Stomach (tissue), 9 donors: ENCODE results near the gene WDR72. TPM values are rescaled to one million over a fixed set of nuclear protein-coding genes. Genes with fewer than 3 reads are reported as not detected.

Source experiments
- DNase-seq, 2 donors: peaks; one replicate each; pipeline versions ENCODE4 v3.0.0 to v3.0.0-alpha.2; 2013 to 2019
- H3K27ac ChIP-seq, 5 donors: fragments of 200-600 bp in 4 of 5; sonication (generic) in 4 of 5; one replicate each; pipeline ENCODE4 v1.5.1; 2013 to 2019; ENCODE audit warnings: mild to moderate bottlenecking in 1 of 5, moderate library complexity in 1 of 5
- H3K27me3 ChIP-seq, 3 donors: fragments of 200-600 bp; sonication (generic); one replicate each; pipeline ENCODE4 v1.5.1; 2017 to 2019; ENCODE audit warnings: mixed run types in 1 of 3
- H3K36me3 ChIP-seq, 4 donors: fragments of 200-600 bp; sonication (generic); 1 replicate in 3 of 4; 2 replicates in 1 of 4; pipeline ENCODE4 v1.5.1; 2016 to 2019
- H3K4me1 ChIP-seq, 4 donors: fragments of 200-600 bp; sonication (generic); one replicate each; pipeline ENCODE4 v1.5.1; 2016 to 2019
- H3K4me3 ChIP-seq, 4 donors: fragments of 200-600 bp; sonication (generic) in 3 of 4; one replicate each; pipeline ENCODE4 v1.5.1; 2016 to 2019; ENCODE audit warnings: mild to moderate bottlenecking in 1 of 4
- H3K9me3 ChIP-seq, 4 donors: fragments of 200-600 bp; sonication (generic); one replicate each; pipeline ENCODE4 v1.5.1; 2016 to 2019
- EP300 ChIP-seq: sonication (generic); formaldehyde crosslinking; IDR thresholded peaks from one replicate; pipeline ENCODE4 v1.6.1; 2017; ENCODE audit warnings: antibody characterized with exemption
- POLR2A ChIP-seq, 4 donors: fragments of 450-650 bp; IDR thresholded peaks; one replicate each; pipeline ENCODE4 v1.6.1; 2016; ENCODE audit warnings: antibody characterized with exemption in 4 of 4, control low read depth in 2 of 4, mild to moderate bottlenecking in 1 of 4, moderate library complexity in 1 of 4
- POLR2AphosphoS5 ChIP-seq, 3 donors: sonication (generic); formaldehyde crosslinking; IDR thresholded peaks; one replicate each; pipeline ENCODE4 v1.6.1; 2016; ENCODE audit warnings: antibody characterized with exemption in 3 of 3
- WGBS, 5 donors: extraction: QIAGEN DNeasy Blood & Tissue Kit in 3 of 5; methylation state at CpG; one replicate each; pipeline versions ENCODE4 v1.1.5 to v1.1.7; 2013 to 2018; 5-methylcytosine and 5-hydroxymethylcytosine counted together
- intact Hi-C: fragments of 100-400 bp; cut with DNase I; formaldehyde crosslinking; loops from one replicate; pipeline ENCODE4 v1.15.1; 2023; ENCODE audit warnings: low total_unique reads
- polyA plus RNA-seq, 3 donors: library from polyadenylated mRNA; stranded (reverse); fragments of 200-250 nt; gene quantifications; one replicate each; pipeline ENCODE4 v1.2.3, GENCODE V29; 2013
- total RNA-seq, 5 donors: library from RNA; depleted of rRNA; stranded (reverse); fragments of >200 nt; gene quantifications; one replicate each; pipeline versions ENCODE4 v1.1.0 to v1.2.3, GENCODE V29; 2014 to 2016
- TF ChIP-seq, protein P1 (sequence below), 7 experiments: fragments of 450-650 bp in 4 of 7; fragments of 200-600 bp in 3 of 7; sonication (generic) in 3 of 7; IDR thresholded peaks; one replicate each; pipeline ENCODE4 v1.5.1; 2016 to 2019; ENCODE audit warnings: antibody characterized with exemption in 7 of 7, control low read depth in 2 of 7, mild to moderate bottlenecking in 1 of 7
- donor health status: healthy with polysubstance abuse.
- donor health status: Bipolar disorder and iron deficiency.
- donor health status: healthy.

Gene WDR72
- total and polyA plus RNA-seq, 8 donors: under 0.01 to 0.61 (median 0.41) TPM; not detected in 2

DNA sequence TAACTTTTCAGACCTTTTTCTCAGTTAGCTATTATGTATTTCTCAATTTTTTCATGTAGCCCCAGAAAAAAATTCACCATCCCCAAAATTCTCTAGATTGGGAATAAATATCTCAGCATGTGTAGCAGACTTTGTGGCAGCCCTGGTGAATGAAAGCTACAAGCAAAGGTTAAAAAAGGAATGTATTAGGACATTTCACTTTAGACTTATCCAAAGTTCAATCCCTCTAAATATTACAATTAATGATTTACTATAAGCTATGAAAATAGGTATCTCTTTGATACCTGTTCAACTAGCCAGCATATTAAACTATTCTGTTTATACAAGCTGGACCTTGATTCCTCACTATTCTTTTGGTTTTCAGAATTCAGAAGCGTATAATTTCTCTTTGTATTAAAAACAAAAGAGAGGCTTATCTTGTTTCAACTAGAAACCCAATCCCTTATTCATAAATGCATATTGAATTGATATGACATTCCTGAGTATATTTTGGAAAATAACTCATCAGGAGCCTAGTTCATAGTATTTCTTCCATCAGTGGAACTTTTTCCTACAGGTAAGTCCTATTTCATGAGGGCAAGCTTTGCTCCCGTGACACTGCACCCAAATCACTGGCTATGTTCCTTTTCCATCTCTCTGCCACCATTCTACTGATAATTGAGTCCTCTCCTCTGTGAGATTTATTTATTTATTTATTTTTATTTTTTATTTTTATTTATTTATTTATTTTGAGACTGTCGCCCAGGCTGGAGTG lies 38.0 kb downstream of the WDR72 start:
- H3K9me3 ChIP-seq: no peaks in the 10 kb centered on the region
- intact Hi-C loops: no loop called here
- no peaks in the 10 kb centered on the region for H3K36me3 ChIP-seq
- H3K27me3 ChIP-seq: no peaks in the 10 kb centered on the region
- no peaks in the 10 kb centered on the region for H3K4me1 ChIP-seq
- no peak overlapping the region for H3K4me3 ChIP-seq
- TF ChIP-seq, protein P1, sequence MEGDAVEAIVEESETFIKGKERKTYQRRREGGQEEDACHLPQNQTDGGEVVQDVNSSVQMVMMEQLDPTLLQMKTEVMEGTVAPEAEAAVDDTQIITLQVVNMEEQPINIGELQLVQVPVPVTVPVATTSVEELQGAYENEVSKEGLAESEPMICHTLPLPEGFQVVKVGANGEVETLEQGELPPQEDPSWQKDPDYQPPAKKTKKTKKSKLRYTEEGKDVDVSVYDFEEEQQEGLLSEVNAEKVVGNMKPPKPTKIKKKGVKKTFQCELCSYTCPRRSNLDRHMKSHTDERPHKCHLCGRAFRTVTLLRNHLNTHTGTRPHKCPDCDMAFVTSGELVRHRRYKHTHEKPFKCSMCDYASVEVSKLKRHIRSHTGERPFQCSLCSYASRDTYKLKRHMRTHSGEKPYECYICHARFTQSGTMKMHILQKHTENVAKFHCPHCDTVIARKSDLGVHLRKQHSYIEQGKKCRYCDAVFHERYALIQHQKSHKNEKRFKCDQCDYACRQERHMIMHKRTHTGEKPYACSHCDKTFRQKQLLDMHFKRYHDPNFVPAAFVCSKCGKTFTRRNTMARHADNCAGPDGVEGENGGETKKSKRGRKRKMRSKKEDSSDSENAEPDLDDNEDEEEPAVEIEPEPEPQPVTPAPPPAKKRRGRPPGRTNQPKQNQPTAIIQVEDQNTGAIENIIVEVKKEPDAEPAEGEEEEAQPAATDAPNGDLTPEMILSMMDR (IDR thresholded peaks at IDR 0.05): no peak
- TF ChIP-seq POLR2AphosphoS5 (IDR thresholded peaks at IDR 0.05) (no peak), POLR2A (IDR thresholded peaks at IDR 0.05) (no peak), EP300 (no peak)
- H3K27ac ChIP-seq: no peak overlapping the region
- 73 to 80% (median 77%) methylated on average over 3 of the region's 3 CpGs for WGBS, 5 donors
- no peak for DNase-seq

DNA sequence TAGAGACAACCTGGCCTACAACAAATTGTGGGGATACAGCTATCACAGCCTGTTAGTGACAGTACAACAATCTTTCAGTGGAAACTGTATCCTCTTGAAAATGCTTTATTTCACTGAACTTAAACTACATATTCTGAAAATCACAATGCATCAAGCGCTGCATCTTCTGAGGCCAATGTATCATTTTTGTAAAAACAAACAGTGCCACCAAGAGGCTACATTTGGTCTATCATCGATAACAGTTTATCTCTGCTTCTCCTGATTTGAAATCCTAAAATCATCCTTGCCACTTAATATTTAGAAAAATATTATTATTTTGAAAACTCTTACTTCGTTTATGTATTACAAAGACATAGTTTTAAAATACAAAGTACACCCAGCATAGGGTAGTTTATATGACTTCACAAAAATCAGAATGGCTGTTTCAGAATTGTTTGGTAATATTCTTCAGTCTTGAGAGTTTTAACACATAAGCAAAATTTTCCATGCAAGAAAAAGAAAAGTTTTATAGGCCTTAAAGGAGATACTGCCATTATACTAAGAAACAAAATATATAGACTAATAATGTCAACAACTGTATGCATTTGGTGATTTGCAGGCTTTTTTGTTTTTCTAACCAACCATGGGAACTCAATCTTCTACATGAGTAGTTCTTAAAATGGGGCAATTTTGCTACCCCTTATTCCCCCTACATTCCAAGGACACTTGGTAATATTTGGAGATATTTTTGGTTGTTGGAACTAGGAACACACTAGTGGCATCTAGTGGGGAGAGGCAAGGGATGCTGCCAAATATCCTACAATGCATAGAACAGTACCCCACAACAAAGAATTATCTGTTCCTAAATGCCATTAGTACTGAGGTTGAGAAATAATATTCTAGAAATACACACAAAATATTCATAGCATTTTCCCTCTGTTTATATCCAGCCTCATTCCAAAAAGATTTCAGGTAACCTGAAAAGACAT lies 42.3 kb downstream of the WDR72 start:
- DNase-seq: peak in 1 of 2 donors; percentile 38
- TF ChIP-seq POLR2AphosphoS5 (IDR thresholded peaks at IDR 0.05) (no peak), POLR2A (IDR thresholded peaks at IDR 0.05) (no peak), EP300 (no peak)
- TF ChIP-seq, protein P1 (IDR thresholded peaks at IDR 0.05): peak in 1 of 7 experiments; percentile 8
- Histone ChIP-seq H3K4me3 (no peak overlapping the region), H3K27me3 (no peaks in the 10 kb centered on the region), H3K4me1 (no peaks in the 10 kb centered on the region), H3K27ac (no peak overlapping the region), H3K36me3 (no peaks in the 10 kb centered on the region), H3K9me3 (no peaks in the 10 kb centered on the region)
- intact Hi-C loops: no loop called here
- whole genome bisulfite sequencing, 5 donors: 23 to 34% (median 30%) methylated on average over 3 of the region's 3 CpGs

DNA sequence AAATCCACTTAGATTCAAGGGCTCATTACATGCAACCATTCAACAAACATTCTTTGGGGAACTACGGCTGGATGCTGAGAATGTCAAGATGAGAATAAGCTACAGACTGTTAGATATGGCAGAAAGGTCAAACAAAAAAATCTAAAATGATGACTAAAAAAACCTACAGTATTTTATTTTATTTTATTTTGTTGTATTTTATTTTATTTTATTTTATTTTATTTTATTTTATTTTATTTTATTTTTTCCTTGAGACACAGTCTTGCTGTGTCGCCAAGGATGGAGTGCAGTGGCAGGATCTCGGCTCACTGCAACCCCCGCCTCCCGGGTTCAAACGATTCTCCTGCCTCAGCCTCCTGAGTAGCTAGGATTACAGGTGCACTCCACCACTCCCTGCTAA lies 46.2 kb downstream of the WDR72 start:
- H3K36me3 ChIP-seq: no peaks in the 10 kb centered on the region
- DNase-seq: no peak
- no peak for TF ChIP-seq POLR2A (IDR thresholded peaks at IDR 0.05)
- no peak for TF ChIP-seq POLR2AphosphoS5 (IDR thresholded peaks at IDR 0.05)
- TF ChIP-seq, protein P1 (IDR thresholded peaks at IDR 0.05): no peak
- no peak for TF ChIP-seq EP300
- WGBS, 5 donors: 92 to 99% (median 97%) methylated on average over 6 of the region's 6 CpGs
- H3K9me3 ChIP-seq: no peaks in the 10 kb centered on the region
- H3K27me3 ChIP-seq: peaks cover 0 to 9% (median 0%) of the 10 kb centered on the region in 3 donors
- intact Hi-C loops: no loop called here
- no peaks in the 10 kb centered on the region for H3K4me1 ChIP-seq
- no peak overlapping the region for H3K27ac ChIP-seq
- no peak overlapping the region for H3K4me3 ChIP-seq

DNA sequence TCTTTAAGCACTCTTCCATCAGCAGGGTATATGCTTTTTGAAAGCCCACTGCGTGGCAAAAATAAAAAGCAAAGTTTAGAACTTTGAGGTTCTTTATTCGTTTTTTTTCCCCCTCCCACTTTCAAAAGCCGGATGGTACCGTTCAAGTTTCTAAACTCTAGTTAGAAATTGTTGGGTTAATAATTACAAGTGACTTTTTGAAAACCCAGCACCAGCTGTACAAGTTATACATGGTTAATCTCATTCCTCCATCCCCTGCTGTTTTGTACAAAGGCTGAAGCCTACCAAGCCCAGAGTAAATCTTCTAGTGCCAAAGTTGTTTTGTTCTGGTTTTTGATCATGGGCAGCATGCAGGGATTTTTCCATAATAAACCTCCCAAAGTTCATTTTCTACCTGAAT lies 48.6 kb downstream of the WDR72 start:
- 19 to 65% (median 39%) methylated on average over 4 of the region's 4 CpGs for WGBS, 5 donors
- intact Hi-C loops: no loop called here
- no peaks in the 10 kb centered on the region for H3K4me1 ChIP-seq
- DNase-seq: peak in 1 of 2 donors; percentile 15
- no peak overlapping the region for H3K27ac ChIP-seq
- H3K27me3 ChIP-seq: peaks cover 0 to 9% (median 0%) of the 10 kb centered on the region in 3 donors
- no peaks in the 10 kb centered on the region for H3K9me3 ChIP-seq
- TF ChIP-seq, protein P1 (IDR thresholded peaks at IDR 0.05): no peak
- no peak for TF ChIP-seq POLR2AphosphoS5 (IDR thresholded peaks at IDR 0.05)
- no peaks in the 10 kb centered on the region for H3K36me3 ChIP-seq
- no peak overlapping the region for H3K4me3 ChIP-seq
